ENCODE measurements around the gene TSPAN4. TPM values are rescaled to one million over a fixed set of nuclear protein-coding genes. Genes with fewer than 3 reads are reported as not detected.

The TSPAN4 gene
- total RNA-seq, 2 experiments from 2014 or later = 9.4 to 12.1 TPM

GRCh38 chr11:865462-866430 is 23.1 kb downstream of the TSPAN4 start:
- intact Hi-C loops (cut with micrococcal nuclease; ENCODE audit: unreplicated experiment) = no loop called here
- Histone ChIP-seq H3K79me2 (ENCODE audit: insufficient read depth, low read depth, low read length) (no peaks in the 10 kb centered on the region), H2AFZ (ENCODE audit: low read length) (no peak overlapping the region), H3K9me2 (ENCODE audit: insufficient read depth, low read length) (no peaks in the 10 kb centered on the region), H3K27ac (ENCODE audit: low read depth, low read length, poor library complexity, severe bottlenecking) (no peak overlapping the region), H3K4me3 (ENCODE audit: low read depth, low read length, poor library complexity, severe bottlenecking) (no peak overlapping the region), H3K9me3 (ENCODE audit: low read length) (no peaks in the 10 kb centered on the region), H3K4me2 (ENCODE audit: low read length) (no peak overlapping the region), H3K36me3 (ENCODE audit: insufficient read depth, low read length) (no peaks in the 10 kb centered on the region), H4K20me1 (ENCODE audit: insufficient read depth, low read length) (no peaks in the 10 kb centered on the region), H3K4me1 (ENCODE audit: insufficient read depth, low read length, poor library complexity, severe bottlenecking) (no peaks in the 10 kb centered on the region)
- no TSS peak for BruUV-seq (replicated peaks)
- POLR2A ChIA-PET = interaction anchor here (0.5 kb wide), 1 partner anchor 1576 kb away, joined by 6 read pairs; no protein-coding TSS in a partner anchor
- CTCF ChIA-PET (ENCODE audit: unreplicated experiment) = no interaction called here
- no peak for DNase-seq (ENCODE audit: low spot score)
- no peak for TF ChIP-seq EZH2phosphoT487 (IDR thresholded peaks at IDR 0.05; ENCODE audit: borderline replicate concordance, low read depth, low read length)
- no peak for TF ChIP-seq CTCF (conservative IDR thresholded peaks at IDR 0.05; ENCODE audit: low read length)

- BruUV-seq (replicated peaks) = no TSS peak
- intact Hi-C loops (cut with micrococcal nuclease; ENCODE audit: unreplicated experiment) = no loop called here
- Histone ChIP-seq H3K36me3 (ENCODE audit: insufficient read depth, low read length) (no peaks in the 10 kb centered on the region), H3K4me1 (ENCODE audit: insufficient read depth, low read length, poor library complexity, severe bottlenecking) (no peaks in the 10 kb centered on the region), H3K27ac (ENCODE audit: low read depth, low read length, poor library complexity, severe bottlenecking) (no peak overlapping the region), H2AFZ (ENCODE audit: low read length) (no peak overlapping the region), H3K9me2 (ENCODE audit: insufficient read depth, low read length) (no peaks in the 10 kb centered on the region), H3K4me3 (ENCODE audit: low read depth, low read length, poor library complexity, severe bottlenecking) (no peak overlapping the region), H3K9me3 (ENCODE audit: low read length) (no peaks in the 10 kb centered on the region), H3K4me2 (ENCODE audit: low read length) (no peak overlapping the region), H4K20me1 (ENCODE audit: insufficient read depth, low read length) (no peaks in the 10 kb centered on the region), H3K79me2 (ENCODE audit: insufficient read depth, low read depth, low read length) (no peaks in the 10 kb centered on the region)
- CTCF ChIA-PET (ENCODE audit: unreplicated experiment) = no interaction called here
- TF ChIP-seq CTCF (conservative IDR thresholded peaks at IDR 0.05; ENCODE audit: low read length) = no peak
- TF ChIP-seq EZH2phosphoT487 (IDR thresholded peaks at IDR 0.05; ENCODE audit: borderline replicate concordance, low read depth, low read length) = no peak
- POLR2A ChIA-PET = interaction anchor here (0.5 kb wide), 1 partner anchor 1575 kb away, joined by 6 read pairs; no protein-coding TSS in a partner anchor
- DNase-seq (ENCODE audit: low spot score) = no peak
These were observed 23.8 kb downstream of the TSPAN4 start for GRCh38 chr11:866481-866880.

Measured in OCI-LY7 (cell line).